SKM-1 treated with dmso at 0.1 percent for 144 hours (cell line): ENCODE data around the gene CST11.

Experiments
- DNase-seq: peaks from one replicate; lab custom pipeline; 2025; ENCODE audit not compliant: unreplicated experiment; lab: John Stamatoyannopoulos, UW

CST11 gene

GRCh38 chr20:23454816-23455215 lies 2.1 kb upstream of the CST11 start:
- DNase-seq = no peak

DNA sequence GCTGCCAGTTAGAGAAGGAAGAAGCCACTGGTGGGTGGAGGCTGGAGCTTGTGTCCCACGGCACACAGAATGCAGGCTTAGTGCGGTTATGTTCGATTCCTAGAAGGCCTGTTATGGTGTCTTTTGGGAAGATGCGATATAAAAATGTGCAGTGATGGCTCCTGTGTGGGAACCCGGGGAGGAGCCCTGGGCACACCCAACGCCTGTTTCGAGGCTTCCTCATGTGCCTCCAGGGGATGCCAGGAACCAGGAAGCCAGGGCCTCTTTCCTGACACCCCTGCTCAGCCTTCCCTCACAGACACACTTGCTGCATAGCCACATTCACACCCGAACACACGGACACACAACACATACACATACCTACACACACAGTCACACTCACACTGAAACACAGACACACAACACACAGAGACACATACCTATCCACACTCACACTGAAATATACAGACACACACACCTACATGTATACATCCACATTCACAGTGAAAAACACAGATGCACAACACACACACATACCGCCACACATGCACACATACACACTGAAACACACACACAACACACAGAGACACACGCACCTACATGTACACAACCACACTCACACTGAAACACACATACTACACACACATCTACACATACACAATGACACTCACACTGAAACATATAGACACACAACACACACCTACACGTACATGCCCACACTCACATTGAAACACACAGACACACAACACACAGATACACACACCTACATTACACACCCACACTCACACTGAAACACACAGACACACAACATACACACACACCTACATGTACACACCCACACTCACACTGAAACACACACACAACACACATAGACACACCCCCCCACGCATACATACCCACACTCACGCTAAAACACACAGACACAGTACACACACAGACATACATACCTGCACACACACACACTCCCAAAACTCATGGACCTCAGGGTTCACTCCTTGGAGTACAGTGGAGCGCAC lies 1.2 kb upstream of the CST11 start:
- DNase-seq = no peak

DNA sequence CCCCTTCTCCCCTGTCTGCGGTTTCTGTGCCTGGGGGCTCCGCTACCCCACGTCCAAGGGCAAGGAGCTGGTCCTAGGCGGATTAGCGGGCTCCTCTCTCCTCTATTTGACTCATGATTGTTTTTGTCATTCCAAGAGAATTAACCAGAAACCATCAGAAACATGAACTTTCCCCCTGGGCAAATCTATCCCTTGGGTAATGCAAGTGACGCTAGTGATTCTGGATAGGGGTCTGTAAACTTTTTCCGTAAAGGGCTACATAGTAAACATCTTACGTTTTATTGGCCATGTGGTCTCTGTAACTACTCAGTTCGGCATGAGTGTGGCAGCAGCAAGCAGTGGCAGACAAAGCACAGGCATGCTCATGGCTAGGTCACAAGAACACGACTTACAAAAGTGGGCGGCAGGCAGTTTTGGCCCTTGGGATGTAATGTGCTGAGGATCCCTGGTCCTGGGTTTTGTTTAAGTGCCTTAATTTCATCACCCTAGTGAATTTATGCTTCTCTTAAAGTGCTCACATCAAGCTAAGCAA lies 654 bp downstream of the CST11 start:
- no peak for DNase-seq

- DNase-seq = no peak
Observed at GRCh38 chr20:23450877-23451276, 1.8 kb downstream of the CST11 start.

- DNase-seq = no peak
Observed at GRCh38 chr20:23449421-23449820, 3.3 kb downstream of the CST11 start.

GRCh38 chr20:23448167-23448566 lies 4.5 kb downstream of the CST11 start:
- no peak for DNase-seq

GRCh38 chr20:23446505-23446904 lies 6.2 kb downstream of the CST11 start:
- DNase-seq = peak; percentile 36

GRCh38 chr20:23445596-23446217 lies 7.0 kb downstream of the CST11 start:
- DNase-seq = no peak

GRCh38 chr20:23444859-23445258 lies 7.8 kb downstream of the CST11 start:
- DNase-seq = no peak

DNA sequence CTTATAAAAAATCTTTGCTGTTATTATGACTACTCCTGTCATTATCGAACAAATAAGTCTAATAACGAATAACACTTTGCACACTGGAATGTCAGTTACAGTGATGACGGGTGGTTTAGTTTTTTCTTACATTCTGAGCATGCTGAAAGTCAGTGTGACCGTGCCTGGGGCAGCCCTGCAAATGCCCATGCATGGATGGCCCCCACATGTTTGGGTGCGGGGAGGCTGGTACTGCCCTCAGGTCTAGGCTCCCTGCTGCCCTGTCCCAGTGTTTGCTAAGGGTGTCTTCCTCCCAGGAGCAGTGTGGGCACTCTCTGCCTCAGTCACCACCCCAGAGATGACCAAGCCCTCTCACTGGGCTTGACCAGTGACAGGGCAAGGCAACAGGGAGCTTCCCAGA lies 10.2 kb downstream of the CST11 start:
- DNase-seq = no peak

- DNase-seq = peak; percentile 65
Observed at GRCh38 chr20:23441850-23442313, 10.8 kb downstream of the CST11 start.

- no peak for DNase-seq
Observed at GRCh38 chr20:23440004-23440403, 12.7 kb downstream of the CST11 start.

GRCh38 chr20:23438661-23439060 lies 14.0 kb downstream of the CST11 start:
- DNase-seq = no peak

GRCh38 chr20:23437126-23437899 lies 15.4 kb downstream of the CST11 start:
- no peak for DNase-seq

GRCh38 chr20:23436681-23437080 lies 16.0 kb downstream of the CST11 start:
- no peak for DNase-seq

DNA sequence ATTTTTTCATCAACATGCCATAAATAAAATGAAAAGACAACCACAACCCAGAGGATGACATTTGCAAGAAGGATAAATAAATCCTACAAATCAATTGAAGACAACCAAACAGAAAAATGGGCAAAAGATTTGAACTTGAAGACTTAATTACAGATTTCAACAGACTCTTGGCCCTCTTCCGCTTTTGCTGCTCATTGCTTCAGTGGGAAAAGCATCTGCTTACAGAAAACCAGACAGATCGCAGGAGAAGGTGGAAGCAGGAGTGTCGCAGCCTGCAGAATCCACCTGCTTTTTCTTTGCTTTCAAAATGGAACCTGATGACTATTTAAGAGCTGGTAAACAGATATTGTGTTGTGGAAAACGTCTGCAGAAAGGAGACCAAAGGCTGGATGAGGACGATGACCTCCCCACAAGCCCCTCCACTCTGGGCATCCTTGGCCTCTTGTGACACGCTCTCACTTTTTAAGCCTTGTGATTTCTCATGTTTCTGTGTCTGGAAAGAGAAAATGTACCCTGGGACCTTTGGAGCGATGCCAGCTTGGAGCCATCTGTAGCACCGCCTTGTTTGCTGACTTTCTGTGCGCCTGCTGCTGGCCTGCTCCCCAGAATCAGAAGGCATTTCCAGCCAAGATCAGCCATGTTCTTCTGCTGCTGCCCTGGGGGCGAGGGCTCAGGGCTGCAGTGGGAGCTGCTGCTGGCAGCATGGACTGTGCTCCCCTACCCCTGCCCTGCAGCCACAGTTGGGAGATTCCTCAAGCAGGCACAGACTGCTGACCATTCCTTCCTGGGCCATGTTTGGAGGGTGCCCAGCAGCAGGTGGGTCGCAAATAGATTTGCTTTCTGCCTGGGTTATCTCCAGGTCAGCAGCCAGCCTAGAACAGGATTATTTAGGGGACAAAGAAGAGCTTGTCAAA lies 16.8 kb downstream of the CST11 start:
- no peak for DNase-seq

GRCh38 chr20:23434521-23435313 lies 18.0 kb downstream of the CST11 start:
- no peak for DNase-seq

GRCh38 chr20:23433628-23434027 lies 19.0 kb downstream of the CST11 start:
- no peak for DNase-seq

DNA sequence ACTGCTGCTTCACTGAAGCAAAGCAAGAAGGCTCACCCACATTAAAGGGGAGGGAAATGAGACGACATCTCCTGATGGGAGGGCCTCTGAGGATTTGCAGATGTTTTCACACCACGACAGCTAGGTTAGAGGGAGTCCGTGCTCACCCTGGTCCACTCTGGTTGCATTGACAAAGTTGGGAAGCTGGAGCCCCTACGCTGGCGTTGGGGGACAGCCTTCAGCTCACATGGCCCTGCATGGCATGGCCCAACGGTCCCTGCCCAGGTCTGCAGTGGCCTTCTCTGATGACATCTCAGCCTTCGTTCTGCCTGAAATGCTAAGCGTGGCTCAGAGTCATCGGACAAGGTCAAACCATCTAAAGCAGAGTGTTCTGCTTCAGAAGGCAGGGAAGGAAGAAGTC lies 27.5 kb downstream of the CST11 start:
- no peak for DNase-seq
